ENCODE measurements around the gene RPS6KA1.

RPS6KA1 gene

DNA sequence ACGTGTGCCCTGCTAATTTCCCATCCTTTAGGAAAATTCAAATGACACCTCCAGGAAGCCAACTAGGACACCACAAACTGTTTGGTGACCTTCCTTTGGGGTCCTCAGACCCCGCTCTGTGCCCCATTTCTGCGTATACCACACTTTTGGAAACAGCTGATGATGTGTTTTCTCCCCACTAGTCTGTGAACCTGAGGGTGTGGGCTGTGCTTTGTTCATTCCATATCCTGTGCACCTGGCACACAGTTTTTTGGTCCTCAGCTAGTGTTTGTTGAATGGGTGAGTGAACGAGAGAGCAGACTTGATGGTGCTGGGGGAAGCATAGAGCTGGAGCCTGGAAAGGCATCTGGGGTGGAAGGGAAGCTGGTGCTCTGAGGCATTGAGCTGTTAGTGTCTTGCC is 48.6 kb downstream of the RPS6KA1 start:
- TF ChIP-seq, protein P1, sequence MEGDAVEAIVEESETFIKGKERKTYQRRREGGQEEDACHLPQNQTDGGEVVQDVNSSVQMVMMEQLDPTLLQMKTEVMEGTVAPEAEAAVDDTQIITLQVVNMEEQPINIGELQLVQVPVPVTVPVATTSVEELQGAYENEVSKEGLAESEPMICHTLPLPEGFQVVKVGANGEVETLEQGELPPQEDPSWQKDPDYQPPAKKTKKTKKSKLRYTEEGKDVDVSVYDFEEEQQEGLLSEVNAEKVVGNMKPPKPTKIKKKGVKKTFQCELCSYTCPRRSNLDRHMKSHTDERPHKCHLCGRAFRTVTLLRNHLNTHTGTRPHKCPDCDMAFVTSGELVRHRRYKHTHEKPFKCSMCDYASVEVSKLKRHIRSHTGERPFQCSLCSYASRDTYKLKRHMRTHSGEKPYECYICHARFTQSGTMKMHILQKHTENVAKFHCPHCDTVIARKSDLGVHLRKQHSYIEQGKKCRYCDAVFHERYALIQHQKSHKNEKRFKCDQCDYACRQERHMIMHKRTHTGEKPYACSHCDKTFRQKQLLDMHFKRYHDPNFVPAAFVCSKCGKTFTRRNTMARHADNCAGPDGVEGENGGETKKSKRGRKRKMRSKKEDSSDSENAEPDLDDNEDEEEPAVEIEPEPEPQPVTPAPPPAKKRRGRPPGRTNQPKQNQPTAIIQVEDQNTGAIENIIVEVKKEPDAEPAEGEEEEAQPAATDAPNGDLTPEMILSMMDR (IDR thresholded peaks at IDR 0.05), result no peak

DNA sequence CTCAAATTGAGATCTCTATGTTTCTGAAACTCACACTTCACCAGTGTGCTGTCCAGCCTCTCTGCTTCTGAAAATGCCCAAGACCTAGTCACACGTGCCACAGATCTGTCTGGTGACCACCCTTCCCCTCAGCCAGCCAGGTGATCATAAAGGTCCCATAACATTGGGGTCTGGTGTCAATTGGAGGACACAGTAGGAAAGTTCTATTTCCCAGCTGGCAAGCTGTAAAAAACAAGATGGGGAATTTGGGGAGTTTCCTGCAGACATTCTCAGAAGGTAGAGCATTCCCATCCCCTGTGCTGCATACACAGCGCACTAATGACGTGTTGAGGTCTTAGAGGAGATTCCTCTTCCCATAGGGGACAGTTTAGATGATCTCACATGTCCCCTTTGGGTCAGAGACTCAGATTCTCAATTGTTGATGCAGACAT is 50.1 kb downstream of the RPS6KA1 start:
- TF ChIP-seq, protein P1 (IDR thresholded peaks at IDR 0.05), result no peak

DNA sequence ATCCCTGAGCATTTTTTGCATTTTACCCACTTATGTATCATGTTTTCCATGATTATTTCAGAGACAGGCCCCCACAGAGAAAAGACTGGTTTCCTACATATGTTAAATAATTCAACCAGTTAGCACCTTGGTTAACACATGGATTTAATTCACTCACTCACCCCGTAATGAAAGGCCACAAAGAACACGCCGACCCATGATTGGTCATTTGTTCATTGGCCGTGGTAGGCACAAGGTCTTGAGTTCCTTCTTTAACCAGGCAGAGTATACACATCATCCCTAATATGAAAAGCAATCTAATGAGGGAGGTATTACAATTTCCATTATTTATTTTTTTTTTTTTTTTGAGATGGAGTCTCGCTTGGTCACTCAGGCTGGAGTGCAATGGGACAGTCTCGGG is 50.6 kb downstream of the RPS6KA1 start:
- TF ChIP-seq, protein P1 (IDR thresholded peaks at IDR 0.05), result no peak

DNA sequence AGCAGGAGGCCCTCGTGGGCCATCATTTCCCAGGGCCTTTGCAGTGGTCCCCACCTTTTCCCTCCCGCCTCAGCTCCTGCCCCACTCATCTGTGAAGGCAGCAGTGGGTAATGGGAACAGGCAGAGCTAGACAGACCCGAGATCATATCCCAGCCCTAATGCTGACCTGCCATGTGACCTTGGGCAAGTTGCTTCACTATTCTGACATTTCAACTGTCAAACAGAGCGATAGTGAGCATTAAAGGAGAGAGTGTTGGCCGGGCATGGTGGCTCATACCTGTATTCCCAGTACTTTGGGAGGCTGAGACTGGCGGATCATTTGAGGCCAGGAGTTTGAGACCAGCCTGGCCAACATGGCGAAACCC is 51.7 kb downstream of the RPS6KA1 start:
- TF ChIP-seq, protein P1 (IDR thresholded peaks at IDR 0.05), result no peak

DNA sequence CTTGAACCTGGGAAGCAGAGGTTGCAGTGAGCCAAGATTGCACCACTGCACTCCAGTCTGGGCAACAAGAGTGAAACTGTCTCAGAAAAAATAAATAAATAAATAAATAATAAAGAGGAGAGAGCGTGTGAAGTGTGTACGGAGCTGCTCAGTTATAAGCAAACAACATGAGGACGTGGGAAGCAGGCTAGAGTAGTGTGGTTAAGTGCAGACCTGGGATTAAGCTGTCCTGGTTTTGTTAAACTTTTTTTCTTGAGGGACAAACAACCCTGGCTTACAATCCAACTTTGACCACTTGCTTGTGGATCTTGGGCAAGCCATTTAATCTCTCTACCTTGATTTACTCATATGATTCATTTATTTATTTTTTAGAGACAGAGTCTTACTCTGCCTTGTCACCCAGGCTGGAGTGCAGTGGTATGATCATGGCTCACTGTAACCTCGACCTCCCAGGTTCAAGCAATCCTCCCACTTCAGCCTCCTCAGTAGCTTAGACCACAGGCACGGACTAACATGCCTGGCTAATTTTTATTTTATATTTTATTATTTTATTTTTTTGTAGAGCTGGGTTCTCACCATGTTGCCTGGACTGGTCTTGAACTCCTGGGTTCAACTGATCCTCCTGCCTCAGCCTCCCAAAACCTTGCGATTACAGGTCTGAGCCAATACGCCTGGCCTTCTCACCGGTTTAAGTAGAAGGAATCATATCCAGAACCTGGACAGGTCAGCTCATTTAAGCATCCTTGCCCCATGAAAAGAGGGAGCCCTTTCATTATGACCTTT is 52.7 kb downstream of the RPS6KA1 start:
- TF ChIP-seq, protein P1 (IDR thresholded peaks at IDR 0.05), result no peak

DNA sequence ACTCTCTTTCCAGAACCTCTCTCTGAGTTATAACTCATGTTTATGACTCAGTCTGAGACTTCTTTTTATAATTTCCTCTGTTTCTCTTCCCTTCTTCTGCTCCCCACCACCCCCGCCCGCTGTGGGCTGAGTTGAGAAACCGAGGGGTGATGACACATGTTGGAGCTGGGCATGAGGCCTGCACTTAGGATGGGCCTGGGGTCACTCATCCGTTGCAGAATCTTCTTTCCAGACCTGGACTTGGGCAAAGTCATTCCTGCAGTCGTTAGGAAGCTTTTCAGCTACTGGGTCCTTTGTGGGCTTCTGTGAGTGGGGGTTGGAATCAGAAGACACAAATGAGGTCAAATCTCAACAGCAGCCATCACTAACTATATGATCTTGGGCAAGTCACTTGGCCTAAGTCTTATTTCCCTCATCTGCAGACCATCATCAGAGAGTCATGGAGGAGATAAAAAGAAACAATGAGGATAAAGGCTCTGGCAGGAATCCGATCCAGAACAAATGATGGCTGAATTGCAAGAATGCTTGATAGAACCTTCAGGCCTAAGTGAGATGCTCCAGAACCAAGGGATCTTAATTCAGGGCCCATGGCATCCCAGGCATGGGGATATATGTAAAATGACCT is 53.4 kb downstream of the RPS6KA1 start:
- TF ChIP-seq, protein P1 (IDR thresholded peaks at IDR 0.05), result no peak

DNA sequence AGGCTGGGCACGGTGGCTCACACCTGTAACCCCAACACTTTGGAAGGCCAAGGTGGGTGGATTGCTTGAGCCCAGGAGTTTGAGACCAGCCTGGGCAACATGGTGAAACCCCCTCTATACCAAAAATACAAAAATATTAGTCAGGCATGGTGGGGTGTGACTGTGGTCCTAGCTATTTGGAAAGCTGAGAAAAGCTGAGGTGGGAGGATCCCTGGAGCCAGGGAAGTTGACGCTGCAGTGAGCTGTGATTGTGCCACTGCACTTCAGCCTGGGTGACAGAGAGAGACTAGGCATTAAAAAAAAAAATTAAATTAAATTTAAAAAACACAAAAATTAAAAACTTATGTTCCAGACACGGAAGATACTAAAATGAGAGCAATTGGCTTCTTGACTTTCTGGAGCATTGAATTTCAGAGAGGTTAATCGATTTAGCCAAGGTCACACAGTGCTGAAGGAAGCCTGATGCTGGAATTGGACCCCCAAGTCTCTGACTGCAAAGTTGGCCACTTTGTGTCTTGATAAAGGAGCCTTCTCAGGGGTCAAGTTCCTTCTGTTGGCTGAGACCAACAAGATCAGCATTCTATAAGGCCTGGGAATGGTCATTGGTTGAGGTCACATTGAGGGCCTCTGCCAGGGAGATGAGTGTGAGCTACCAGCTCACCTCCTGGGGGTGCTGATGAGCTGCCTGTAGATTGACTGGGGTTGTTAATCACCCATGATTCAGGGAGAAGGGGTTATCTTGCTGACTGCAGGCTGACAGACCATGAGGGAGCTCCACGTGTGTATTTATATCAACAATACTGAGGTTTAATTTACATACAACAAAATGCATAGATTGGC is 54.3 kb downstream of the RPS6KA1 start:
- TF ChIP-seq, protein P1 (IDR thresholded peaks at IDR 0.05), result no peak

Data from LNCAP (cell line).